Fibroblast of peridontal ligament (primary cell): ENCODE data around the gene KBTBD13.
A peak's percentile ranks its signal among the peaks of the same experiment; 100 is the strongest.
"Not testable (repeated sequence)": the region's sequence is repeated elsewhere in the genome, so short reads cannot be mapped to it uniquely, and the experiment has no call there.

Experiments
- DNase-seq: peaks from one replicate; pipeline ENCODE4 v3.0.0-alpha.2; 2010; ENCODE audit errors: extremely low read depth

KBTBD13 gene

DNA sequence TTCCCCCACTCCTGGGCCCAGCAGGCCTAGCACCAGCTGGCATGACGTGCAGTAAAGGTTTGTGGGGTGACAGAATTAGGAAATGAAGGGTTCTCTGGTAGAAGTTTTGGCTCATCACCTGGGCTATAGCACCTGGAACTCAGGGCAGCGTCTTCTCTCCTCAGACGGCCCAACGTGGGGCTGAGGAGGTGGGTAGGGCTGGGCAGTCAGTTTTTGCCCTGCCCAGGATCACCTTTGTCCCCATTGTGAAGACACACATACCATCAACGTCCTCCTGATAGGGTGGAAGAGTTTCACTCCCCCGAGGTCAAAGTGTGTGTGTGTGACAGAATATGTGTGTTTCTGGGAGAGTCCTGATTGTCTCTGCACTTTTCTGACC, 12.1 kb downstream of the KBTBD13 start:
- DNase-seq: no peak

DNA sequence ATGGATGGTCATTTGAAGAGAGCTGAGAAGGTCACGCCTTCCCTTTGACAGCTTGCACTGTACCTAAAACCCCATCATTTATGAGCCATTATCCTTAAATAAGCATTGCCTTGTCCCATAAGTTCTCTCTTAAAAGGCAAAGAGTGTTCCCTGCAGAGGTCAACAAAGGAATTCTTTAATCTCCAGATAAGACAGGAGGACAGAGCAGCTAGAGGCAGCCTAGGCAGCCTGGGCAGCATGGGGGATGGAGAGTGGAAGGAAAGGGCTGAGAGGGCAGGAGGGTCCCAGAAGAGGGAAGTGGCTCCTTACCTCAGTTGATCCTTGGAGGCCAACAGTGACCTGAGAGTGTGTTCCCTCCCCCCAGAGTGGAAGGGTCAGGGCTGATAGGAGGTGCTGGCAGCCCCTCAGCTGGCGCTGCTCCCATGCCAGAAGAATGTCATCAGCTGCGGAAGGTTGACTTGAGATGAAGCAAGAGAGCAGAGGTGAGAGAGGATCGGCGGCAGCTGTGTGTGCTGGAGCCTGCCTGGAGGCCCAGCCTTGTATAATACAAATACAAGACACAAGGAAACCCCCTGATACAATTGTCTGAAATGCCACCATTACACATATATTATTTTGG, 12.8 kb downstream of the KBTBD13 start:
- no peak for DNase-seq

DNA sequence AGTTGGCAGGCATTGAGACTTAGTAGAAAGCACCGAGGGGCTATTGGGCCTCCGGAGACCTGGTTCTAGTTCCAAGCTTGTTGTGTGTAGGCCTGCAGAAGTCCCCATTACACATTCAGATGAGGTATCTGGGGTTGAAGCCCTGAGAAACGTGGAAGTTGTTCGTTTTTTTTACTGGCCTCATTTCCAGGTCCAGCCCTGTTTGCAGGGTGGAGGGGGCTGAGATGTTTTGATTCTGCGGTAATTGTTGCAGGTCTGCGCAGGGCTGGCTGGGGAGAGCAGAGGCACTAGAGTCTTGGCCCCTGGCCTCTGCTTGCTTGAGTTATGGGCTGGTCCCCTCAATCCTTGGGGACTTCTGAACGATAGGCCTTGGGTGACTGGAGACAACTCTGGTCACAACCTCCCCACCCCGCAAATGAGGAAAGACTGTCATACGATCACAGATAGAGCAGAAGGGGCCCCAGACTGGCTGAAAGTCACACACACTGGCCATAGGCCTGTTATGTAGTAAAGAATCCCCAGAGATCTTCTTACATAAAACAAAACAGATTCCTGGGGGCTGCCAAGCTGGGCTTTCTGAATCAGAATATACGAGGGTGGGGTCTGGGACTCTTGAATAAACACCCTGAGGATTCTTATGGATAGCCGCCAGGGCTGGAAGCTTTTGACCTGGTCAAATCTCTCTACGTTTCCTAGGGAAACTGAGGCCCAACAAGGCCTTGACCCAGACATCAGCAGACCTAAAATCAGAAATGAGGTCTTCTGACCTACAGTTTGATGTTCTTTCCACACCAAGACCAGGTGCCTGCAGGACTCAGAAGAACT, 15.6 kb downstream of the KBTBD13 start:
- DNase-seq: no peak

DNA sequence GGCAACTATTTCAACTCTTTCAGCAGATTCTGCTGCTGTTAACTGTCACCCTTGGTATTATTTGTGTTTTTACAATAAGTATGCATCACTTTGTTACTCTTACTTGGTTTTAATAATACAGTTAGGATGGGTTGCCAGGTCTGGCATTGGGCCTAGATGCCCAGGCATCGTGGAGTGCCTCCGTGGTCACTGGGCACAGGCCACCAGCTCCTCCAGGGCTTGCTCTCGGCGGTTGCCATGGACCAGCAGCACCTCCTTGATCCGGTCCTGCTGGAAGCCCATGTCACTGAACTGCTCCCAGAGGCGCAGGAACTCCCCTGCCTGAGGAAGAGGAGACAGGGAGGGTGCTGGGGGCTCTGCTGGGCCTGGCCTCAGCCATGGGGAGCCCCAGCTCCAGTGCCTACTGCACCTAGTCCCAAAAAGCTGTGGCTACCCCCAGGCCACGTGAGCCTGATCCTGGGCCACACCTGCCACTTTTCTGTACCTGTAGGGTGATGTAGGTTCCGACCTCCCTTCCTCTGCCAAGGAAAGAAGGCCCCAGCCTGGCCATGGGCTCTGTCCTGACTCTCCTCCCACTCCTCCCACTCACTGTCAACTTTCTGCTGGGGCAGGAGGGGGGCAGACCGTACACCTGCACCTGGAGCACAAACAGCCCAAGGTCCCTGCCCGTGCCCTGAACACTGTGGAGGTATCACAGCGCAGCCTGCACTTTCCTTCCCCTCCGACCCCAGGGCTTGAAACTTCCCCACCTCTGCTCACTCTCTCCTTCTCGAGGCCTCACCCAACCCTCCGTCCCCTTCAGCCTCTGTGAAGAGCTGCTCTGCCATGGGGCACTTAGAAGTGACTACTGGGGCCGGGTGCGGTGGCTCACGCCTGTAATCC, 16.6 kb downstream of the KBTBD13 start:
- DNase-seq: no peak

DNA sequence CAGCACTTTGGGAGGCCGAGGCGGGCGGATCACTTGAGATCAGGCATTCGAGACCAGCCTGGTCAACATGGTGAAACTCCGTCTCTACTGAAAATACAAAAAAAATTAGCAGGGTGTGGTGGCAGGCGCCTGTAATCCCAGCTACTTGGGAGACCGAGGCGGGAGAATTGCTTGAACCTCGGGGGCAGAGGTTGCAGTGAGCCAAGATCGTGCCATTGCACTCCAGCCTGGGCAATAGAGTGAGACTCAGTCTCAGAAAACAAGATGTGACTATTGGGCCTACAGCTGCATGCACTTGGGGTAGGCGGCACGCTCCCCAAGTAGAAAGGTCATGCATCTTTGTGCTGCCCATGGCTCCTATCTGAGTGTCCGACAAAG, 17.2 kb downstream of the KBTBD13 start:
- not testable (repeated sequence) for DNase-seq

DNA sequence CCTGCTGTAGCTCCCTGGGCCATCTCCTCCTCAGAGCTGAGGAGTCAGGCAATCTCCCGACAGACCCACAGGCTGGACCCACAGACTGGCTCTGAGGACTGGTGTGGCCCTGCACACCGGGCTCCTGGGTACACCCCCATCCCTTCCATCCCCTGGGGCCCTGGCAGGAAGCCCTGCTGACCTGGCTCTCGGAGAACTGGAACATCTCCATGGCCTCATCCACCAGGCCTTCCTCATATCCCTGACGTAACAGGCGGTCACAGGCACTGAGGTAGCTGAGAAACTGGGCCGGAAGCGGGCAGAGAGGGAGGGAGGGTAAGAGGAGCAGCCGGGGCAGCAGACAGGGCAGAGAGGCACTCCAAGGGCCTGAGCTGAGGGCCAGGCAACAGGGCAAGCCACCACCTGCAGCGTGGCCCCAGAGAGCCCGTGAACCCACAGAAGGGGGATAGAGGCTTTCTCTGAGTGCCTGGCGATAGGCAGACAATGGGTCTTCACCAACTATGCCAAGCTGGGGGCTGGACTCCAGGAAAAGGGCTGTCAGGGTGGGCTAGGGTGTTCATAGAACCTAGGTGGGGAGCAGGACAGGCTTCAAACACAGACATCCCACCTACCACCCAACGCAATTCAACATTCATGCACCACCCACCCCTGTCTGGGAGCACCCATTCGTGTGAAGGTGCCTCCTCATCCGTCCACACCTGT, 17.9 kb downstream of the KBTBD13 start:
- no peak for DNase-seq

DNA sequence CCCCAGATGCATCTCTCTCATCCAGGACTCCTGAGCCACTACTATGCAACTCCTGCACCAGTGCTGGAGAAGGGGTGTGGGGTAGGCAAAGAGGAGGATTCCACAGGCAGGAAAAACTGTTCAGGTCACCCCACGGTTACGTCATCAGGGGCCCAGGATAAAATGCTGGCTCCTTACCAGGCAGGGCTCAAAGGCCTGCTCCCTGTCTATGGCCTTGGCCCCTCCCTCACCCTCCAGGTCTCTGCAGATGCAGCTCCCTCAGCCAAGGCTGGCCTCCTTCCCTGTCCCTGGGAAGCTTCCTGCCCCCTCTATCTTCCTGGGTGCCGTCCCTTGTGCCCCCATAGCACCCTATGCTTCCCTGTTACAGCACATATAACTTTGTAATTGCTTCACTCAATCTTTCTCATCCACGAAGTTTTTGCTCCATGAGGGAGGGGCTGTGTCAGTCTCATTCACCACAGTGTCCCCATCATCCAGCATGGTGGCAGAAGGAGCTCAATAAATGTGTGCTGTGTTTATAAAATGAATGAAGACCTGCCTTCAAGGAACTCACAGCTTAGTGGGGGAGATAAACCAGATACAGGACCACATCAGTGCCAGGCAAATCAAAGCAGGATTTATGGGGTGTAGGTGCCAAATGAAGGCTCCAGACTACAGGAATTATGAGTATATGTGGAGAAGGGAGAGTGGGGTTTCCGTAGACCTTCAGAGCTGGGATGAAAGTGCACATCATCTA, 18.6 kb downstream of the KBTBD13 start:
- DNase-seq: no peak

DNA sequence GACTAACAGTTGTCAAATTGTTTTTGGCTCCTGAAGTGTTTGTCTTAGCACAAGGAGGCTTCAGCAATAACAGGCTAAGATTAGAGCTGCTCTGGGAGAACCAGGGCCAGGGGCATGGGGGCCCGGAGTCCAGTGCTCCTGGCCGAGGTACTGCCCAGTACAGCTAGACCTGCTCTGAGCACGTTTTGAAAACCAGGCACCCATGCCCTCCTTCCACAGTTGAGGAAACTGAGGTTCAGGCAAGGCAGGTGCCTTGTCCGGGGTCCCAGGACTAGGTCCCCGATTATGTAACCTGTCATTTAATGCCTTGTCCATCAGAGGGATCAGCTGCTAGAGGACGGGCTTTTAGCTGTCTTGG, 19.2 kb downstream of the KBTBD13 start:
- DNase-seq: no peak

DNA sequence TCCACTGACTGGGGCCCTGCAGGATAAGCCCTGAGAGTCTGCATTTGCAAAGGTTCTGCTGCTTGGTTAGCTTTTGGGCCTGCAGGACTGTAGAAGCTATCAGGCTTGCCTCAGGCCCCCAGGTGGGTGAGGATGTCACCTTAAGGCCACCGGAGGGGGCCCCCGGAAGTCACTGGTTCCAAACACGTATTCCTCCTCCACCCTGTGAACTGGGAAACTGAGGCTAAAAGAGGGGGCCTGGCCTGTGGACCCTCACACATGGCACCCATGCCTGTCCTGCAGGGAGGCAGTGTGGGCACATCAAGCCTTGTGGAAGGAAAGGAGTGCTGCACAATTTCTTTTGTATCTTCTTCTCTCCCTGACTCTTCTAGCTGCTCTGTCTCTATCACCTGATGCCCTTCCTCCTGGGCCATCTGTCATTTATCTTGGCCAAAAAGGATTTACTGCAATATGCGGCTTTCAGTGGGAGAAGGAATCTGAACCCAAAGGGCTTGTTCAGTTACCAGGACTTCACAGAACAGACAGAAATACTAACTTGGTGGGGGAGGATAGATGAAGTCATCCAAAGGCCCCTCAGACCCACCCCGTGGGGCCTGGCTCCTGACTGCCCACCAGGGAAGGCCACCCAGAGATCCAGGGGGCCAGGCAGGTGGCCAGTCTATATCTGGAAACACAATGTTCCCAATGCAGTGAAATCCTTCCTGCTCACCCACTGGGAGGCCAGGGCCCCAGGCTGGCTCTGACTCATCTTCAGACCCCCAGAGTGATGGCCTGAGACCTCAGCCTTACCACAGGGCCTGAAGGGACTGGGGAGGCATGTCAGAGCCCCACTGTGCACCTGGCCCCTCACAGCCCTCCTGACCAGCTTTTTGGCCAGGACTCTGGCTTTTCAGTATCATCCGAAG, 20.2 kb downstream of the KBTBD13 start:
- DNase-seq: no peak

DNA sequence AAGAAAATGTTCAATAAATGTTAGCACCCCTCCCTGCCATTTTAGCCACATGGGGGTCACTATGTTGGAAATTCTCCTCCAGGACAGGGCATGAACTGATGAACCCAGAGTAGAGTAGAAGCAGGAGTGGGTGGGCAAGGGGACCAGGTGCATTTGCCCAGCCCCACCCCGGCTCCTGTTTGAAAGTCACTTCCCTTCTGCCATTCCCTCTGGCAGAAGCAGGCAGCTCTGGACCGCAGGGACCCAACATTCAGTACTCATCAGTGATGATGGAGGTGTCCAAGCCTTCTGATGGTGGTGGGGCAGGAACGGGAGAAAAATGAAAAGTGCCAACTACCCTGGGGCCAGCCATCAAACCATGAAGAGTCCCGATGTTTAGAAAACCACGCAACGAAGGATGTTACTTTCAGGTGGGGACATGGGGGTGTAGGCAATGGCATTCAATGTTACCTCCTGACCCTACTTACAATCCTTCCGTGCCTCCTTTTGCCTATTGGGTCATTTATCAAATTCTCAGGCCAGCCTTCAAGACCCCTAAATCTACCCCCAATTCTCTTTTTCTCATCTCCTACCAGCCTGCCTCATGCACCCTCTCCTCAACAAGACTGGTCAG, 21.2 kb downstream of the KBTBD13 start:
- no peak for DNase-seq

DNA sequence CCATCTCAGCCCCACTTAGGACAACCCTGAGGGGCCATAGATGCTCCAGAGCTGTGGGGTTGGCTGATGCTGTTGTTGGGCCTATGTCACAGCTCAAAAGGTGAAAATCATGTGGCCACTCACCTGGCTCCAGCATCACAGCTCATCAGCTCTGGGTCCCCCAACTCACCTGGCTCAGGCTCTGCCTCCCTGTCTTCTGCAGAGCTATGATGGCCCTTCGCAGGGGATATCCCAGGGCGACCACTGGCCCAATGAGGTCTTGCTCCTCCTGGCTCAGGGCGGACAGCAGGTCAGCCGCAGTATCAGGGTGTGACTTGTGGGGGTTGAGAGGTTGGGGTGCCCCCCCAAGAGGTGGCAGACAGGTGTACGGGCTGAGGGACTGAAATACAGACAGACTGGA, 22.8 kb downstream of the KBTBD13 start:
- DNase-seq: no peak

DNA sequence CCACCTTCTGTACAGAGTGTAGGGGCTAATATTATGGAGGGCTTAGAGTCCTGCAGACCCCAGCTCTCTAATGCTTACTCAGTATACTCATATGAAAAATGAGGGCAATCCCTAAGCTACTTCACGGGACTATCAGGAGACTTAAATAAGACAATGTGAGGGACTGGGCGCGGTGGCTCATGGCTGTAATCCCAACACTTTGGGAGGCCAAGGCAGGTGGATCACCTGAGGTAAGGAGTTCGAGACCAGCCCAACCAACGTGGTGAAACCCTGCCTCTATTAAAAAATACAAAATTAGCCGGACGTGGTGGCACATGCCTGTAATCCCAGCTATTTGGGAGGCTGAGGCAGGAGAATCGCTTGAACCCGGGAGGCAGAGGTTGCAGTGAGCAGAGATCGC, 23.3 kb downstream of the KBTBD13 start:
- DNase-seq: not testable (repeated sequence)

DNA sequence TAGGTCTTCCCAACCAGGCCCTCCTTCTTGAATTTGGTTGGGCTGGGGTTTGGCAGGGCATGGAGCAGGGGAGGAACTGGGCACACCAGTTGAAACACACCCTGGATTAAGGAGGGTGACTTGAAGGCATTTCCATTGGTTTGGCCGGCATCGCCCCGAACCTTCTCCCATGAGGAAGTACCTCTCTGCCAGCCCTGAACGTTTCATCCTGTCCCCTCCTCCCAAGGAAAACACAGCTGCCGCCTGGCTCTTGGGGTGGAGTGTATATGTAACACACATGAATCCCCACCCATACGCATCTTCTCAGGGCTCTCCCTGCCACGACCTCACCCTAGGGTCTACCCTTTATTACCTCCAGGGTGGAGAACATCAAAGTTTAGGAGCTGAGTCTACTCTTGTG, 23.9 kb downstream of the KBTBD13 start:
- no peak for DNase-seq

DNA sequence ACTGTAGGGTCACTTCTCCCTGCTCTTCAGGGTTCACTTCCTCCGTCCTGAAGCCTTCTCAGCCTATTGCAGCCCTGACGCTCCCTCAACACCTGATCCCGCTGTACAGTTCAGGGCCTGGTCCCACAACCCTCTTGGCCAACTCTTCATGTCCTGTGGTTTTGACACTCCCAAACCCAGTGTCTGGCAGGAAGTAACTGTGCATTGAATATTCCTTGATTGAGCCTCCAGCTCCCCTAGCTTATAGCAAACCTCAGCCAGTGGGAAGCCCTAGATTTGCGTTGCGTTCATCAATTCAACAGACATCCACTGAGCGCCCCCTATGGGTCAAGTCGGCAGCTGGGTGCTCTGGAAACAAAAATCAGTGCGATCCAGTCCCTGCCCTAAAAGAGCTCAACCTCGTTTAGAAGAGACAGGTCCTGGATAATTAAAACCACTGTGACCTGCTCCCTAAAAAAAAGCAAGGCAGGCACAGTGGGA, 24.9 kb downstream of the KBTBD13 start:
- peak; percentile 75 for DNase-seq

DNA sequence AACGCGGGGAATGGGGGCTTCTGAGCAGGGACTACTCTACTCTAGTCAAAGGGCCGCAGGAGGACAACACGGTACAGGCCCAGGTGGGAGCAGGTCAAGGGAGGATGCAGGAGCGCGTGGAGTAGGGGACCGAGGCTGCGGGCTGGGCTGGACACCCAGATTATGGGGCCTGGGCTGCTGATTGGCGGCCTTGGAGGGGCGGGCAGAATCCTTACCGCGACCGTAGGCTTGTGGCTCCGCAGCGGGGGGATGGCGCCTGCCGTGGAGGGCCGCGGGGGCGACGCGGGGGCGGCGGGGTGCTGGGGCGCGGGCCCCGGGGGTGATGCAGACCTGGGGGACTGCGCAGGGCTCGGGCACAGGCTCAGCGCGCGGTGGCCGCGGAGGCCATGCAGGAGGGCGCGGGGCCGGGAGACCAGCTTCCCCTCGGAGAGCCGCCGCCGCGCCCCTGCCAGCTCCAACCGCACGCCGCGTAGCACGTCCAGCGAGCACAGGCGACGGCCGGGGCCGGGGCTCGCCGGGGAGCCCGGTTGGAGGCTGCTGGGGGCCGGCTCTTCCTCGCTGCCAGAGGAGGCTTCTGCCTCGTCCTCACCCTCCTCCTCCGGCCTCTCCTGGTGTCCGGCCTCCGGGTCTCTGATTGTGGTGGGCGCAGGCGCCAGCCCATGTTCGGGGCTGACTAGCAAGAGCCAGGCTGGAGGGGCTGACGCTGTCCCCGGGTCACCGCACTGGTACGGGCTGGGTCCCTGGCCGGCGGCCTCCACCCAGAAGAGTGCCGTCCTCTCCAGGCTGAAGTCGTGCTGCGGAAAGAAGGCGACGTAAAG, 25.6 kb downstream of the KBTBD13 start:
- DNase-seq: no peak

DNA sequence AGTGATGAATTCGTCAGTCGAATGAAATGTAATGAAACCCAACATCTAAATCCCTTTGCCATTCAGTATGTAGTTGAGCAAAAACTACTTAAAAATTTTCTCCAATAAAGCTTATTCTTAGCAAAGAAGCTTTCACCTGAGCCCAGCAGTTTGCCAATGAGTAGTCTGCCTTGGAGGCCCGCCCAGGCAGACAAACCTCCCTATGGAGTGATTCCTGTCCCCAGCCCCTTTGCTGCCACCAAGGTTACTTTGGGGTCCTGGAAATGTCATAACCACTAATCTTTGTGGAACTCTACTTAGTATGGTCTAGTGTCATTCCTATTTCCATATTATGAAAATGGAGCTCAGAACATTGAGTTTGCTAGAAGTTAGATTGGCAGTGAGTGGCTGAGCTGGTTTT, 26.4 kb downstream of the KBTBD13 start:
- no peak for DNase-seq

DNA sequence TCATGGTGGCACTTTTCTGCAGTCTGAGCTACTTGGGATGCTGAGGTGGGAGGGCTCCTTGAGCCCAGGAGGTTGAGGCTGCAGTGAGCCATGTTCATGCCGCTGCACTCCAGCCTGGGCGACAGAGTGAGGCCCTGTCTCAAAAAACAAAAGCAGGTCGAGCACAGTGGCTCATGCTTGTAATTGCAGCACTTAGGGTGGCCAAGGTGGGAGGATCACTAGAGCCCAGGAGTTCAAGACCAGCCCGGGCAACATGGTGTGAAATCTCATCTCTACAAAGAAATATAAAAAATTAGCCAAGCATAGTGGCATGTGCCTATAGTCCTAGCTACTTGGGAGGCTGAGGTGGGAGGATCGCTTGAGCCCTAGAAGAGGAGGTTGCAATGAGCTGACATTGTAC, 28.5 kb downstream of the KBTBD13 start:
- DNase-seq: no peak

DNA sequence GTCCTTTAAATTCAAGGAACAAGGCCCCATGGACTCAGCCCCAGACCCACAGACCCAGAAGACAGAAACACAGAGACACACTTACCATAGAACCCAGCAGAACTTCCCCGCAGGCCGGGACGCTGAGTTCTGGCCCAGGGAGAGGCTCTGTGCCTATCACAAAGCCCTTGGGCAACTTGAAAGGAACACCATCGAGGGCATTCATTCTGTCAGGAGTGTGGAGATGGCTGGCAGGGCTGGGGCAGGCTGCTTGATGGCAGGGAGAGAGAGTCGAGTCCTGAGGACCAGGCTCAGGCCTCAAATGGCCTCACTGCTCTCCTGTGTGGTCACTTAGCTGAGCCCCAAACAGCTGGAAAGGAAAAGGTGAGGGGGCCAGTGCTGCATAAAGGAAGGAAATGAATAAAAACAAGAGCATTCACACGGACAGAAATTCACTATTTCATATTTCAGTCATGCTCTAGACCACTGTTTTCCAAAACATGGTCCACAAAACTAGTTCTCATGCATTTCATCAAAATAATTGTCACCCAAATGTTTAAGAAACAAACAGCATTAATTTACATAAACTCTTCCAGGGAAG, 29.6 kb downstream of the KBTBD13 start:
- no peak for DNase-seq
